ENCODE data around the gene SLC29A4. TPM values are rescaled to one million over a fixed set of nuclear protein-coding genes. Genes with fewer than 3 reads are reported as not detected.
A peak's percentile ranks its signal among the peaks of the same experiment; 100 is the strongest.

Gene SLC29A4
- total and polyA plus RNA-seq, 11 donors: 1.6 to 7.3 (median 3.2) TPM

DNA sequence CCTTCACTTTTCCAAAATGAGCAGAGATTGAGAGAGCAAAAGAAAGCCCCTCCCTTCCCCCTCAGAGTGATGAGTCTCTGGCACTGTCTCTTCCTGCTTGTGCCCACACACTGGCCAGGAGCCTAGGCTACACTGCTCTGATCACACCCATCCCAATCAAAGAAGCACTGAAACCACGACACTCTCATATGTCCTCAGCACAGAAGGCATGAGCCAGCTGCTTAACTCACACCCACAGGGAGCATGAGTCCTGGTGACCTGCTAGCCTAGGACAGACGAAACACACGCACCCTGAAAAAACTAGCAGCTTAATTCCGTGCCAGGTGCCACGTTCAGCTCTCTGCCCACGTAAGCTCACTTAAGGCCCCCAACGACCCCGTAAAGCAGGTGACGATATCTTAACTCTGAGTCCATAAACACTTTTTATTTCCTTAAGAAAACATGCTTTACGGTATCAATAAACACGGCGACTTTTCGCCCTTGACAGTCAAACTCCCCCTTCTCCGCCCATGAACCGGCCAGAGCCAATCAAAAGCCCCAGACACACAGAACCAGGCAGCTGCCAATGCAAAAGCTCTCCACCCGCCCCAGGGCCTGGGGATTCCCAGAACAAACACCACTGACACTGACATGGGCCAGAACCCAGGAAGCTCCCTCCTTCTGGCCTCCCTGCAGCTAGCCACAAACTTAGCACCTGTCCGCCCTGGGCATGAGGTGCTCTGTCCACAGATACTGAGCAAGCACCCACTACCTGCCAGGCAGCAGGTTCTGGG, 71.9 kb downstream of the SLC29A4 start:
- Histone ChIP-seq H3K36me3 (peaks cover 0 to 99% (median 78%) of the 10 kb centered on the region in 9 donors), H3K27me3 (no peaks in the 10 kb centered on the region), H3K9me3 (no peaks in the 10 kb centered on the region), H3K4me3 (peak overlapping the region in 8 of 12 donors; percentile 16 to 41 (median 32)), H3K27ac (peak overlapping the region in 11 of 12 donors; percentile 9 to 86 (median 73)), H3K4me1 (peaks cover 0 to 27% (median 16%) of the 10 kb centered on the region in 12 donors)
- DNase-seq: peak in 4 of 5 donors; percentile 71 to 85 (median 78)
- intact Hi-C loops (cut with DNase I): loop anchor here in 4 of 10 donors (5.0 to 10.0 kb wide), 2 partner anchors 110 to 112 kb away; no protein-coding TSS in a partner anchor
- TF ChIP-seq, protein P1, sequence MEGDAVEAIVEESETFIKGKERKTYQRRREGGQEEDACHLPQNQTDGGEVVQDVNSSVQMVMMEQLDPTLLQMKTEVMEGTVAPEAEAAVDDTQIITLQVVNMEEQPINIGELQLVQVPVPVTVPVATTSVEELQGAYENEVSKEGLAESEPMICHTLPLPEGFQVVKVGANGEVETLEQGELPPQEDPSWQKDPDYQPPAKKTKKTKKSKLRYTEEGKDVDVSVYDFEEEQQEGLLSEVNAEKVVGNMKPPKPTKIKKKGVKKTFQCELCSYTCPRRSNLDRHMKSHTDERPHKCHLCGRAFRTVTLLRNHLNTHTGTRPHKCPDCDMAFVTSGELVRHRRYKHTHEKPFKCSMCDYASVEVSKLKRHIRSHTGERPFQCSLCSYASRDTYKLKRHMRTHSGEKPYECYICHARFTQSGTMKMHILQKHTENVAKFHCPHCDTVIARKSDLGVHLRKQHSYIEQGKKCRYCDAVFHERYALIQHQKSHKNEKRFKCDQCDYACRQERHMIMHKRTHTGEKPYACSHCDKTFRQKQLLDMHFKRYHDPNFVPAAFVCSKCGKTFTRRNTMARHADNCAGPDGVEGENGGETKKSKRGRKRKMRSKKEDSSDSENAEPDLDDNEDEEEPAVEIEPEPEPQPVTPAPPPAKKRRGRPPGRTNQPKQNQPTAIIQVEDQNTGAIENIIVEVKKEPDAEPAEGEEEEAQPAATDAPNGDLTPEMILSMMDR (IDR thresholded peaks at IDR 0.05): no peak
- TF ChIP-seq POLR2A (IDR thresholded peaks at IDR 0.05): no peak
- WGBS, 4 donors: 41 to 50% (median 42%) methylated on average over 16 to 17 of the region's 17 CpGs
- ATAC-seq: peak; percentile 90 to 96 (median 94)

Other genes with a start within 250 kb of the SLC29A4 start
- gene RBAK, start 237.1 kb upstream of the SLC29A4 start, total RNA-seq: 10 to 100 TPM in 2 of 9 donors, 1 to 10 TPM in 7; 4.6 to 10.6 (median 8.4) TPM
- 1 to 10 TPM; 4.2 to 5.3 TPM for gene RBAK, start 237.1 kb upstream of the SLC29A4 start, polyA plus RNA-seq
- gene WIPI2, start 92.7 kb upstream of the SLC29A4 start, total RNA-seq: 10 to 100 TPM; 39.0 to 90.4 (median 51.1) TPM
- gene WIPI2, start 92.7 kb upstream of the SLC29A4 start, polyA plus RNA-seq: 10 to 100 TPM; 18.6 to 43.1 TPM
- 10 to 100 TPM; 23.4 to 66.6 (median 35.4) TPM for gene TNRC18, start 140.9 kb downstream of the SLC29A4 start, total RNA-seq
- gene TNRC18, start 140.9 kb downstream of the SLC29A4 start, polyA plus RNA-seq: 10 to 100 TPM; 26.7 to 27.6 TPM
- 10 to 100 TPM in 1 of 9 donors, 1 to 10 TPM in 8; 4.3 to 16.2 (median 7.0) TPM for gene FBXL18, start 230.9 kb downstream of the SLC29A4 start, total RNA-seq
- gene FBXL18, start 230.9 kb downstream of the SLC29A4 start, polyA plus RNA-seq: 1 to 10 TPM; 2.2 to 7.3 TPM
- gene ACTB, start 247.7 kb downstream of the SLC29A4 start, total RNA-seq: 1,000 to 10,000 TPM in 3 of 9 donors, 100 to 1,000 TPM in 6; 533 to 3,257 (median 776) TPM
- 1,000 to 10,000 TPM in 1 of 2 donors, 100 to 1,000 TPM in 1; 960 to 1,513 TPM for gene ACTB, start 247.7 kb downstream of the SLC29A4 start, polyA plus RNA-seq

Measured in heart left ventricle (tissue), 16 donors.